ENCODE results near the gene IZUMO1. TPM values are rescaled to one million over a fixed set of nuclear protein-coding genes. Genes with fewer than 3 reads are reported as not detected.

Gene IZUMO1
- polyA plus RNA-seq, 1 donor (not counting 4 experiments of a cell fraction or from before 2014, with no cell fraction given): 0.63 TPM

GRCh38 chr19:48757089-48757675 lies 10.5 kb upstream of the IZUMO1 start:
- H3K4me3 ChIP-seq (ENCODE audit: control insufficient read depth in 2 of 3, extremely low read depth in 1 of 3, insufficient read depth in 2 of 3, low read depth in 1 of 3, low read length in 3 of 3): no peak overlapping the region
- no peak overlapping the region for H3K27ac ChIP-seq (ENCODE audit: control insufficient read depth, insufficient read depth, low read length)

GRCh38 chr19:48756686-48757085 lies 10.0 kb upstream of the IZUMO1 start:
- no peak for TF ChIP-seq EZH2 (IDR thresholded peaks at IDR 0.05; ENCODE audit: low read length)
- TF ChIP-seq CTCF (optimal IDR thresholded peaks at IDR 0.05 in 1 of 3, IDR thresholded peaks at IDR 0.05 in 1 of 3, conservative IDR thresholded peaks at IDR 0.05 in 1 of 3; ENCODE audit: extremely low read depth in 1 of 3, insufficient read depth in 2 of 3, low read length in 3 of 3): no peak
- FAIRE-seq (no peak), DNase-seq (ENCODE audit: low read depth, low spot score) (no peak)
- H3K4me3 ChIP-seq (ENCODE audit: control insufficient read depth in 2 of 3, extremely low read depth in 1 of 3, insufficient read depth in 2 of 3, low read depth in 1 of 3, low read length in 3 of 3): no peak overlapping the region
- H3K27me3 ChIP-seq (ENCODE audit: control insufficient read depth, extremely low read depth, insufficient read depth, low read length): peaks cover 8% of the 10 kb centered on the region
- no peak overlapping the region for H3K4me2 ChIP-seq (ENCODE audit: control insufficient read depth, extremely low read depth, insufficient read depth, low read depth, low read length)
- no peak overlapping the region for H2AFZ ChIP-seq (ENCODE audit: control insufficient read depth, low read length)
- peaks cover 9% of the 10 kb centered on the region for H3K4me1 ChIP-seq (ENCODE audit: control insufficient read depth, extremely low read depth, insufficient read depth, low read length)
- no peaks in the 10 kb centered on the region for H3K36me3 ChIP-seq (ENCODE audit: control insufficient read depth in 2 of 2, extremely low read depth in 1 of 2, insufficient read depth in 2 of 2, low read length in 2 of 2)
- H3K9me1 ChIP-seq (ENCODE audit: control insufficient read depth, extremely low read depth, insufficient read depth, low read length): no peaks in the 10 kb centered on the region
- dilution Hi-C loops (cut with MboI; ENCODE audit: extremely low pct_ligation_motif_present, low sequenced_read_pairs): no loop called here
- H4K20me1 ChIP-seq (ENCODE audit: control insufficient read depth, extremely low read depth, insufficient read depth, low read length): no peaks in the 10 kb centered on the region
- H3K27ac ChIP-seq (ENCODE audit: control insufficient read depth, insufficient read depth, low read length): no peak overlapping the region
- no peaks in the 10 kb centered on the region for H3K9me3 ChIP-seq (ENCODE audit: control insufficient read depth, low read depth, low read length)
- H3K9ac ChIP-seq (ENCODE audit: control insufficient read depth, extremely low read depth, insufficient read depth, low read length): no peak overlapping the region
- H3K79me2 ChIP-seq (ENCODE audit: control insufficient read depth, insufficient read depth, low read length): no peaks in the 10 kb centered on the region

More at GRCh38 chr19:48757089-48757675, 10.5 kb upstream of the IZUMO1 start:
- H4K20me1 ChIP-seq (ENCODE audit: control insufficient read depth, extremely low read depth, insufficient read depth, low read length): no peaks in the 10 kb centered on the region
- no peaks in the 10 kb centered on the region for H3K36me3 ChIP-seq (ENCODE audit: control insufficient read depth in 2 of 2, extremely low read depth in 1 of 2, insufficient read depth in 2 of 2, low read length in 2 of 2)
- no peak for TF ChIP-seq CTCF (optimal IDR thresholded peaks at IDR 0.05 in 1 of 3, IDR thresholded peaks at IDR 0.05 in 1 of 3, conservative IDR thresholded peaks at IDR 0.05 in 1 of 3; ENCODE audit: extremely low read depth in 1 of 3, insufficient read depth in 2 of 3, low read length in 3 of 3)
- no peak for TF ChIP-seq EZH2 (IDR thresholded peaks at IDR 0.05; ENCODE audit: low read length)
- no peaks in the 10 kb centered on the region for H3K79me2 ChIP-seq (ENCODE audit: control insufficient read depth, insufficient read depth, low read length)
- no peak for FAIRE-seq
- no peak overlapping the region for H3K4me2 ChIP-seq (ENCODE audit: control insufficient read depth, extremely low read depth, insufficient read depth, low read depth, low read length)
- no peak overlapping the region for H3K9ac ChIP-seq (ENCODE audit: control insufficient read depth, extremely low read depth, insufficient read depth, low read length)
- peaks cover 10% of the 10 kb centered on the region for H3K27me3 ChIP-seq (ENCODE audit: control insufficient read depth, extremely low read depth, insufficient read depth, low read length)
- no peaks in the 10 kb centered on the region for H3K9me3 ChIP-seq (ENCODE audit: control insufficient read depth, low read depth, low read length)
- H2AFZ ChIP-seq (ENCODE audit: control insufficient read depth, low read length): no peak overlapping the region
- no peak for DNase-seq (ENCODE audit: low read depth, low spot score)
- H3K4me1 ChIP-seq (ENCODE audit: control insufficient read depth, extremely low read depth, insufficient read depth, low read length): peaks cover 9% of the 10 kb centered on the region
- no peaks in the 10 kb centered on the region for H3K9me1 ChIP-seq (ENCODE audit: control insufficient read depth, extremely low read depth, insufficient read depth, low read length)
- dilution Hi-C loops (cut with MboI; ENCODE audit: extremely low pct_ligation_motif_present, low sequenced_read_pairs): no loop called here
